HG03442 (cell line): Measurements from ENCODE around the gene SDC3.

Experiments used
- ATAC-seq: cut with Tn5 transposase; IDR thresholded peaks from one replicate; pipeline ENCODE4 v1.9.1; 2021; ENCODE audit warnings: mild to moderate bottlenecking, moderate library complexity; ENCODE audit not compliant: unreplicated experiment

The SDC3 gene

DNA sequence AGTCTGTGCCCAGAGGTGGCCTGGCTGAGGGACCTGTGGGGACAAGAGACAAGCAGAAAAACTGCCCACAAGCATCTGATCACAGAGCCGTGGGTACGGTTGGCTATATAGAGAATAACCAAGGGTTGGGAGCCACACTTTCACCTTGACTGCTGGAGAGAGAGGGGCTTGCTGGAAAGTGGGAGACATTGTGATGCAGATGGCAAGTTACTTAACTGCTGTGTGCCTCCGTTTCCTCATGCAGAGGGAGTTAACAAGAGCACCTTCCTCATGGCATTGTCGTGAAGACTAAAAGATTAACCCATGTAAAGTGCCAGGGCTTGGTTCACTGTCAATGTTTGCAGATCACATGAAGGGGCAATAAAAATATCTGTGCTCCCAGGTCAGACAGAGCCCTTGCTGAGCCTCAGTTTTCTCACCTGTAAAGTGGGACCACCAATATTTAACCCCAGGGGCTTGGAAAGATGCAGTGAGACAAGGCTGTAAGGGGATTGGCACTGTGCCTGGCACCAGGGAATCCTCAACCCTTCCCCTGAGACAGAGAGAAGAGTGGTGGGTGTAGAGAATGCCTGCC, 52.8 kb downstream of the SDC3 start:
- no peak for ATAC-seq

DNA sequence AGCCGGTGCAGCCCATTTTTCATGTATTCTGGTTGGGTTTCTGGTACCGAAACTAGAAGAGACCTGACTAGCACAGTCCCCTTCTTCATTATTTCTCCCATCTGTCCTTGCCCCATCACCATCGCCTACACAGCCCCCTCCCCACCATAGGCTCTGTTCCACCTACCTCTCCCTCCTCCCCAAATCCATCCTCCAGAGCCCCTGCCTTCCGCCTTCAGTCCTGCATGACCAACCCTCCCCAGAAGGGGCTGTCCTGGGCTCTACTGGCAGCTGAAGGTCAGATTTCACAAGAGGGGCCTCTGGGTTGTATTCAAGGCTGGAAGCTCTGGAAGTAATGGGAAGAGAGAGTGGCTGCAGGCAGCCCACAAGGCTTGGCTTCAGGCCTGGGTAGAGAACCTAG, 55.2 kb downstream of the SDC3 start:
- ATAC-seq, result no peak

DNA sequence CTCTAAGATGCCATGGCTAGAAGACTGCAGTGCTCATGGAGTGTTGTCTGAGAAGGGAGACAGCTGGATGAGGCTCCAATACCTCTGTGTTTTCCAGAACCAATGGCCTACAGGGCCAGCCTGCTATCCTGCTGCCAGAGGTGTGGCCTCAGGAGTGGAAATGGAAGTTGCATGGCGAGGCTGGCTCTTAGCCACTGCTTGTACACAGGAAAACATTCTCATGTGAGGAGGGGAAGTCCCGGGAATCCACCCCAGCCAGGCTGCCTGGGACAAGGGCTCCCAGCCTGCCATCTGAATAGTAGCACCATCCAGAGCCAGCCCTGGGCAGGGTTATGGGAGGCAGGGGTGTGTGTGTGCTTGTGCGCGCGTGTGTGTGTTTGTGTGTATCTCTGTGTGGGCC, 56.5 kb downstream of the SDC3 start:
- no peak for ATAC-seq

DNA sequence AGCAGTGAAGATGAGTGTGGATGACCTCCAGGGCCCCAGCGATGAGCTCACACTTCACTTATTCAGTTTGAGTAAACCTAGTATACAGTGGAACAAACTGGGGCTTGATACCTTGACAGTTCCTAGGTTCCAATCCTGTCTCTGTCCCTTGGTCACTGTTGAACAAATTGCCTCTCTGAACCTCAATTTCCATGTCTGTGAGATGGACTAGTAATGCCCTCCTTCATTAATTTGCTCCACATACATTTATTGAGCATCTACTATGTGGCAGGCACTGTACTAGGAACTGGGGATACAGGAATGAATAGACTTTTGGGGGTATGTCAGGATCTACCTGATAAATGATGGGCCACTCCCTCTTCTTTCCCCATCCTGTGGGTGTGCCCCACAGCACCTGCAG, 57.3 kb downstream of the SDC3 start:
- no peak for ATAC-seq

DNA sequence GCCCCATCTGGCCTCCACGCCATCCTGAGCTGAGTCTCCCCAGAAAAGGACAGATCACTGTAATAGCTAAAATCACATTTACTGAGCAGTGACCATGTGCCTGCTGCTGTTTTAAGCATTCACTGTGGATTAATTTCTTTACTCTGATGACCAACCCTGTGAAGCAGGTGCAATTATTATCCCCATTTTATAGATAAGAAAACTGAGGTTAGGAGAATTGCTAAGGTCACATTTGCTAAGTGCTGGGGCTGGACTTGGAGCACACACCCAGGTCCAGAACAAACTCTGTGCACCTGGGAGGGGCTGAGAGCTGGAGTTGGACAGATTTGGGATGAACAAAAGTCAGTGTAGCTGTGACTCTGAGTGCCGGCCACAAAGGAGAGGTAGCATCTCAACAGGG, 58.0 kb downstream of the SDC3 start:
- ATAC-seq, result no peak

DNA sequence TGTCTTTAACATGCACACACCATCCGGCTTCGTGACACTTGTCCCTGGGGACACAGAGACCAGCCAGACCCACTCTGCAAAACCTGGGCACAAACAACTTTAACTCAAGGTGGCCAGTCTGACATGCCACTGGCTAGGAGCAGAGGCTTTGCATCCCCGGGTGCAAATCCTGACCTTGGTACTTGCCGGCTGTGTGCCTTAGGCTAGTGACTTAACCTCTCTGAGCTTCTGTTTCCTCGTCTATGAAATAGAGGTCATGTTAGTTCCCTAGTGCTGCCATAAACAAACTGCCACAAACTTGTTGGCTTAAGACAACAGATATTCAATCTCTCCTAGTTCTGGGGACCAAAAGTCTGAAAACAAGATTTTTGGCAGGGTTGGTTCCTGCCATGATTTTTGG, 60.4 kb downstream of the SDC3 start:
- no peak for ATAC-seq

DNA sequence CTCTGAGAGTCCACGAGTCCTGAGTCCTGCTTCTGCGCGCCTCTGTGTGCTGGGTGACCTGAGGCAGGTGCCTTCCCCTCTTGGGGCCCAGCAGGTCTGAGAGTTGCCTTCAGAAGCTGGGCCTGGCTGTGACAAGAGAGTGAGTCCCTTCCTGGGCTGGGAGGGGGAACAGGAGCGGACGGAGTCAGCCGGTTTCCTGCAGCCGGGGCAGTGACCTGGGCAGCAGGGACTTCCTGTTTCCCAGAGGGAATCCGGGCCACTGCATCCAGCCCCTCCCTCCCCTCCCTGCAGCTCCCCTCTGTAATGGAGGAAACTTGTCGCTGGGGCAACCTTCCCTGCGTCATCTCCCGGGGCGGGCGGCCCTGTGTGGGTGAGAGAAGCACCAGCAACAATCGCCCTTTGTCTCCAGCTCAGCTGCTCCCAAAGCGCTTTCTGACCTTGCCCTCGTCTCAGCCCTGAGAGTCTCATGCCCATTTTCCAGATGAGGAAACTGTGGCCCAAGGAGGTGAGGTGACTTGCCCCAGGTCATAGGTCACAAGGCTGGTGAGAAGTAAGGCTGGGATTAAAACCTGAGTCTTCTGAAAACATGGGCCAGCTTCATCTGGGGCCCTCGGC, 61.1 kb downstream of the SDC3 start:
- ATAC-seq, result no peak

DNA sequence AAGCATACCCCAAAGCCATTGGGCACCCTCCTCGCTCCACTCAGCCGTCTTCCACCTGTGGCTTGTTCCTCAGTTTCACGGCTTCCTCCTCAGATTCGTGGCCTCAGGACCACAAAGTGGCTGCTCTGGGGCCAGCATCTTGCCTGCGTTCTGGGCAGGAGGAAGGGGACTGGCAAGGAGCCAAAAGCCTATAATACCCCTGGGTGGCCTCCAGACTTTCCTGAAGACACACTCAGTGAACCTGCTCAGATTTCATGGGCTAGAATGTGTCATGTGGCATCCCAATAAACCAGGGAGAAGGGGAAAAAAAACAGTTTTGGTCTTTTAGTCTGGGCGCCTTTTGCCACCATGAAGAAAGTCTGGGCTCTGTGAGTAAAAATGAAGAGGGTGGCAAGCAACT, 62.0 kb downstream of the SDC3 start:
- ATAC-seq, result no peak

DNA sequence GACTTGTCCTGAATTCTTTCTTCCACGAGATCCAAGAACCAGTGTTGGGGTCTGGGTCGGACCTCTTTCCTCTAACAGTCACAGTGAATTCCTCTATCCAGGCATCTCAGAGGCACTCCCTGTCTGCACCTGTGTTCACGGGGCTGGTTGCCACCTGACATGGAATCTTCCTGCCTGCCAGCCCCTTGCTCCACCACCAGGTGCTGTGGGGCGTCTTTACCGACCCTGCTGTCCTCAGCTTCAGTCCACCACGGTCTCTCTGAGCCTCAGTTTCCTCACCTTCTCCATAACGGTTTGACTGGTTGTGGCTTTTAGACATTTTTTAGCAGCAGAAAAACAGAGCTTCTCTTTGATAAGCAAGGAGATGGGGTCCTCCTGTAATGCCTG, 62.7 kb downstream of the SDC3 start:
- no peak for ATAC-seq

DNA sequence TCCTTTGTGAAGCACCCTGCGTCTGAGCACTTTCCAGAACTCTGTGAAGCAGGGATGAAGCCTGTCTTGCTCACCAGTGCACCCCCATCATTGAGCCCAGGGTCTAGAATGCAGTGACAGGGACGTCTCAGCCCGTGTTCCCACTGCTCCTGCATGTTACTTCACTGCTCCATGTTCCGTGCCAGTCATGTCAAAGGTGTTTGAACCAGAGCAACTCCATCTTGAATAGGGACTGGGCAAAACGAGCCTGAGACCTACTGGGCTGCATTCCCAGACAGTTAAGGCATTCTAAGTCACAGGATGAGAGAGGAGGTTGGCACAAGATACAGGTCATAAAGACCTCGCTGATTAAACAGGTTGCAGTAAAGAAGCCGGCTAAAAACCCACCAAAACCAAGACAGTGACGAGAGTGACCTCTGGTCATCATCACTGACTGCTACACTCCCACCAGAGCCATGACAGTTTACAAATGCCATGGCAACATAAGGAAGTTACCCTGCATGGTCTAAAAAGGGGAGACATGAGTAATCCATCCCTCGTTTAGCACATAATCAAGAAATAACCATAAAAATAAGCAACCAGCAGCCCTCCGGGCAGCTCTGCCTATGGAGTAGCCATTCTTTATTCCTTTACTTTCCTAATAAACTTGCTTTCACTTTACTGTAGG, 63.2 kb downstream of the SDC3 start:
- ATAC-seq, result no peak

DNA sequence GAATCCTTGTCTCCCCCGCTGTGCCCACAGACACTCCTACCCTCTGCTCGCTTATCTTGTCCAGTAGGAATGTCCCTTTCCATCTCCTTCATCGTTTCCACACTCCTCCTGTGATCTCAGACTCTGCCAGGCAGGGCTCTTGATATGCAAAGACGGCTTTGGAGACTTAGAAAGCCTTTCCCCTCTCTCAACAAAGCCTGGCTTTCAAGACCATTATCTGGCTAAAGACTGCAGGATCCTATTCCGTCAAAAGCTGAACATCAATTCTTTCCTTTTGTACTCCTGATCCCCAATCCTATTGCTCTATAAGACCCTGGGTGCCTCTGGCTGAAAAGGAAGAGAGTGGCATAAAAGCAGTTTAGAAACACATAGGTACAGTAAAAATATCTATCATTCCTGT, 63.9 kb downstream of the SDC3 start:
- no peak for ATAC-seq

DNA sequence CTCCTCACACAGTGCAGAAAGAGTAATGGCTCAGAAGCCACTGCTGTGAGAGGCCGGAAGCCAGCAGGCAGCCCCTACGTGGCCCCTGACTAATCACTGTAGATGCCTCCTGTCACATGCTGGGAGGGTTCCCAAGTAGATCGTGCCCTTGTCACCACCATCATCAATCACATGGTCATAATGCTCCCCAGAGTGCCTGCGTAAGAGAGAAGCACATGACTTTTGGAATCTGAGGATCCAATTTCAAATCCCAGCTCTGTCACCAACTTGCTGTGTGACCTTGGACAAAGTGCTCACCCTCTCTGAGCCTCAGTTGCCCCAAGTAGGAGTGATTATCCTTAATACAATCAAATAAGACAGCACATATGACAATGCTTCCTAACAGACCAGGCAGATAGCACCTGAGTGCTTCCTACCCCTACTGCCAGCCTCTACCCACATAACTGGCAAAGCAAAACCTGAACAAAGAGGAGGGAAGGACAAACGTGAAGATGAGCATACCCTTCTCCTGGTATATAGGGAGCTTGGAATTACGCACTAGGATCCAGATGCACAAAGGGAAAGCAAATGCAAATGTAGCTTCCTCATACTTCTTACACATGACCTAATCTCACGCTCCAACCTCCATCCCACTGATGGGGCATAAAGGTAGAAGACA, 65.7 kb downstream of the SDC3 start:
- no peak for ATAC-seq

DNA sequence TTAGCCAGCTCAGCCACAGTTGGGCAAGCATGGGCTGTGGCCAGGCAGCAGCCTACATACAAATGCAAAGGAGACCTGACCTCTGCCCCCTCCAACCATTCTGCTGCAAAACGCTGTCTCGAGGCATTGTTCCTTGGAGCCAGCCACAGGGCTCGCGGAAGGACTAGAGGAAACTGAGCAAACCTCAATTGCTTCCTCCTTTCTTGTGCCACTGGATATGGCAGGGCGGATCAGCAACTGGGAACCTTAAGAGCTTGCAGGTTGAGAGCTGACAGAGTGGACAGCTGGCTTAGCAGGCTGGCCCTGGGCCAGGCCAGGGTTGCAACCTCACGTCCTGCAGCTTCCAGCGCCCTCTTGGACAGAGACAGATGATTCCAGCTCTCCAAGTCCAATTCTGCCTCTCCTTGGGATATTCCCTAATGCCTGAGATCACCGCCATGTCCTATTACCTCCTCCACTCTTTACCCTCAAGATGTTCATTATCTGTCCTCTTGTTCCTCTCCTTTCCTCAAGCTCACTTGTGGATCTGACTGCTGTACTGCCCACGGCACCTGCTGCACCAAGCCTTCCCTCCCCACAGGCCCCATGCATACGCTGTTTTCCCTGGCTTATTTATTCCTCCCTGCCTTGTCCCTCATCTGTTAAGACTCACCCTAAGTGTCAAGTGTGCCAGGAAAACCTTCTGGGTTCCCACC, 67.5 kb downstream of the SDC3 start:
- no peak for ATAC-seq

DNA sequence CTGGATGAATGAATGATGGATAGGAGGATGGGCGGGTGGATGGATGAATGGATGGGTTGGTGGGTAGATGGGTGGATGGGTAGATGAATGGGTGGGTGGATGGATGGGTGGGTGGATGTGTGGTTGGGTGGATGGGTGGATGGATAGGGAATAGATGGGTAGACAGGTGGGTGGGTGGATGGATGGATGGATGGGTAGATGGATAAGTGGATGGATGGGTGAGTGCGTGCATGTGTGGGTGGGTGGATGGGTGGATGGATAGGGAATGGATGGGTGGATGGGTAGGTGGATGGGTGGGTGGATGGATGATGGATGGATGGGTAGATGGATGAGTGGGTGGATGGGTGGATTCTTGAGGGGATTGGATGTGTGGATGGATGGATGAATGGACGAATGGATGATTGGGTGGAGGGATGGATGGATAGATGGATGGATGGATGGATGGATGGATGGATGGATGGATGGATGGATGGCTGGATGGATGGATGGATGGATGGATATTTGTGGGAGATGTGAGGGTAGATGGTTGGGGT, 68.7 kb downstream of the SDC3 start:
- no peak for ATAC-seq

DNA sequence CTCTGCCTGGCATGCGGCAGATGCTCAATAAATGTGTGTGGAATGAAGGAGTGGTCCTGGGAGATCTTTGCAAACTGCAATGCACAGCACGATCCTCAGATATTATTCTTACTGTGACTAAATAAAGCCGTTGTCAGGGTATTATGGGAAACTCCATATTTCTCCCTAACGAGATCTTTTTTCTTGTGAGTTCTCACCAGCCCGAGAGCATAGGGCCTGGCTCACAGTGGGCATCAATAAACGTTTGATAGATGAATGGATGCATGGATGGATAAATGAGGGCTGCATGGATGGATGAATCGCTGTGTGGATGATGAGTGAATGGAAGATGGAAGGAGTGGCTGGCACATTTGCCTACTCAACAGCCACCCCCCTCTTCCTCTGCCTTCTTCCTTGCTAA, 69.6 kb downstream of the SDC3 start:
- no peak for ATAC-seq

DNA sequence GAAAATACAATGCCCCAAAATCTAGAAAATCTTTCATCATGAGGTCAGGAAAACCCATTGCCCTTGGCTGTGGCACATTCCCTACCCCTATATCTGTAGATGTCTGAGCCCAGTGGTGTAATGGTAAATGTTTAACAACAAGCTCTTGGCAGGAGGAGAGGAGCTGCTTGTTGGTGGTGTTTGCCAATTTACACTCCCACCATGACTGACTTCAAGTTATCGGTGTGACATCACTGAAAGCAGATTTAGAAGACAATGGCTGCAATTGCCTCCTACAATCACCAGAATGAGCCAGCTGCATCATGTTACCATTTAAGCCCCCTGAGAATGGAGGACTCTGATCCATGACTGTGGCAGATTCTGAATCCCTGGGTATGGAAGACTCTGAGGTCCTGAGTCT, 70.9 kb downstream of the SDC3 start:
- ATAC-seq, result no peak

DNA sequence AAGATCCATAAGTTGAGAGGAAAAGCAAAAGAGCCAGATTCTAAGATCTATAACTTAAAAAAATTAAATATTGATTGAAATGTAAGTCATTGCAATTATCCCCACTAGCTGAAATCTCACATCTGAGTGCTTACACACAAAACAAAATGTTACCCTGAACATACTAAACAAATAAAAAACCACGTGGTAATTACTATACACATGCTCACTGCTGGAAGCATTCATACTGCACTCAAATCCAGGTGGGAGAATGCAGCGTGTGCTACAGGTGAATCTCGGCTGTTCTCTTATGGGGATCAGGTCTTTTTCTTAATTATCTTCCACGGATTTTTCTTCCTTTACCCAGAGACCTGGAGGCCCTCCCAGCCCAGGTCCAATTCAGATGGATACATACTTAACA, 74.3 kb downstream of the SDC3 start:
- ATAC-seq, result no peak

DNA sequence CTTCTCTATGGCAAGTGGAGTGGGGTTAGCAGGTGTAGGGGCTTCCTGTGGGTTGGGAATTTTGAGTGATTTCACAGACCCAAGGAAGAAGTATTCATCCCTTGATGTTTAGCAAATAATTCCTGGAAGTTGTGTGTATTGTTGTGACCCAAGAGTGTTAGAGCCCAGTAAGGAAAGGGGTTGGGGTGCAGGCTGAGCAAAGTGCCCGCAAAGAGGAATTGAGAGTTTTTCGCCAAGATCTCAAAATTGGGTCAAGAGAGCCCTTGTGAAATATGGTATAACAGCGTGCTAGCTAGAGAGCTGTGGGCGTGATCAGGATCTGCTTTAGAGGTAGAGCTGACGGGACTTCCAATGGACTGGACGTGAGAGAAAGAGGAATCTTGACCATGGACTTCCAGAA, 78.0 kb downstream of the SDC3 start:
- no peak for ATAC-seq

DNA sequence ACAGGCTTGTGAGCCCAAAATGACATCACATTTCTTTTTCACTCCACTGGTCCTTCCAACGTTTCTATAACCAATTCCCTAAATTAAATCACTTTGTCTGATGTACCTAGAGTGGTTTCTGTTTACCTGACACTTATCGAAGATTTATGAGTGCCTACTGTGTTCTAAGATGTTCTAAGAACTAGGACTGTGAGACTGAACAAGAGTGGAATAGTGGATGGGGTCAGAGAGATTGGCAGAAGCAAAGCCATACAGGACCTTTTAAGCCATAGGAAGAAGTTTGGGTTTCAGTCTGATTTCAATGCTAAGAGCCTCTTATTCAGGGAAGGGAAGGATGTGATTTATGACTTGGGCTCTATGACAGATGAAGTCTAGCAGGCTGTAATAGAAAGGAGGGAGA, 78.7 kb downstream of the SDC3 start:
- ATAC-seq, result no peak

DNA sequence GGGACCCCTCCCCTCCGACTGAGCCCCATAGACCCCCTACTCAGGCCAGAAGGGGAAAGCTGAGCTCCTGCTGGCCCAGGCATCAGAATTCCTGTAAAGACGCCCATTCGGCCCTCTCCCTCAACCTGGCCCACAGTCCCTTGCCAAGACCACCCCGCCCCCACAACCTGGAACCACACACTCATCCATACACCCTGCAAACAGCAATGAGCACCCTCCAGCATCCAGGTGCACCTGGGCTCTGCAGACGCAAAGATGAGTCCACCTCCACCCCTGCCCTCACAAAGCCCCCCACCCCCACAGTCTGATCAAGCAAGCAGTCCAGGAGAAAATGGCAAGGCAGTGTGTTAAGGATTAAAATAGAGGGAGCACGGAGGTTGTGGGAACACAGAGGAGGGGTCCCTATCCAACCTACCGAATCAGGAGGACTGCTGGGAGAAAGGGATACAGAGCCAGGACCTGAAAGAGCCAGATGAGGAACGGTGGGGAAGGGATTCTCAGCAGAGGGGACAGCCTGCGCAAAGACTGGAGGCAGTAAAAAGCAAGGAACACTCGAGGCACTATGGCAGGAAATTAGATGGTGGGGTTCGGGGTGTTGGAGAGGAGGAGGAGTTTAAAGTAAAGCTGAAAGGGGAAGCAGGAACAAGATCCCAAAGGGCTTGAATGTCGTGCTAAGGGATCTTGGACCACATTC, 83.7 kb downstream of the SDC3 start:
- no peak for ATAC-seq
